ENCODE measurements around the gene BCAT1.
"Not testable (repeated sequence)": the region's sequence is repeated elsewhere in the genome, so short reads cannot be mapped to it uniquely, and the experiment has no call there.

GRCh38 chr12:24926080-24926479 lies 22.8 kb downstream of the BCAT1 start:
- TF ChIP-seq CTCF (IDR thresholded peaks at IDR 0.05; ENCODE audit: control extremely low read depth in 1 of 3, insufficient read depth in 1 of 3, low read depth in 1 of 3, low read length in 3 of 3); JUND (IDR thresholded peaks at IDR 0.05; ENCODE audit: low read length); TAF1 (IDR thresholded peaks at IDR 0.05; ENCODE audit: low read depth, low read length); POLR2A (IDR thresholded peaks at IDR 0.05; ENCODE audit: control extremely low read depth in 1 of 2, low read depth in 2 of 2, low read length in 2 of 2); EP300 (IDR thresholded peaks at IDR 0.05; ENCODE audit: borderline replicate concordance in 1 of 2, low read depth in 2 of 2, low read length in 2 of 2); ZNF274 (IDR thresholded peaks at IDR 0.05; ENCODE audit: borderline replicate concordance, extremely low read depth, low read length); POLR2AphosphoS5 (IDR thresholded peaks at IDR 0.05; ENCODE audit: low read depth, low read length); CREB1 (IDR thresholded peaks at IDR 0.05); BRCA1 (IDR thresholded peaks at IDR 0.05; ENCODE audit: low read depth, low read length); KDM5A (IDR thresholded peaks at IDR 0.05; ENCODE audit: low read length): not testable (repeated sequence)

All from H1 (cell line).